ENCODE measurements around the gene HOXD8.

- TF ChIP-seq CTCF (IDR thresholded peaks at IDR 0.05) (no peak), POLR2A (IDR thresholded peaks at IDR 0.05) (no peak)
These were observed 19.4 kb downstream of the HOXD8 start for GRCh38 chr2:176148751-176149421.

All from testis (tissue), 2 donors.